ENCODE data around the gene SELENOT. TPM values are rescaled to one million over a fixed set of nuclear protein-coding genes. Genes with fewer than 3 reads are reported as not detected.
"Not testable (repeated sequence)": the region's sequence is repeated elsewhere in the genome, so short reads cannot be mapped to it uniquely, and the experiment has no call there.

Gene SELENOT
- total and polyA plus RNA-seq, 2 experiments from 2014 or later, result 69.3 to 199 TPM

- TF ChIP-seq CTCF (IDR thresholded peaks at IDR 0.05; ENCODE audit: low read depth, low read length), result no peak
- H3K27ac ChIP-seq, result no peak overlapping the region
- no peak overlapping the region for H3K4me3 ChIP-seq
- no peaks in the 10 kb centered on the region for H3K27me3 ChIP-seq
- H3K4me1 ChIP-seq (ENCODE audit: low read depth), result no peaks in the 10 kb centered on the region
- H3K36me3 ChIP-seq, result peaks cover 12% of the 10 kb centered on the region
- DNase-seq (ENCODE audit: low read depth in 1 of 2, low spot score in 1 of 2), result no peak
- H3K9me3 ChIP-seq (ENCODE audit: low read depth), result no peaks in the 10 kb centered on the region
Measured at GRCh38 chr3:150620002-150620689, 17.0 kb downstream of the SELENOT start.

- H3K36me3 ChIP-seq, result peaks cover 33% of the 10 kb centered on the region
Measured at GRCh38 chr3:150622955-150623354, 19.8 kb downstream of the SELENOT start.

GRCh38 chr3:150623945-150624344, 20.8 kb downstream of the SELENOT start:
- TF ChIP-seq CTCF (IDR thresholded peaks at IDR 0.05; ENCODE audit: low read depth, low read length), result no peak
- Histone ChIP-seq H3K4me1 (ENCODE audit: low read depth) (no peaks in the 10 kb centered on the region), H3K9me3 (ENCODE audit: low read depth) (no peaks in the 10 kb centered on the region), H3K27me3 (no peaks in the 10 kb centered on the region), H3K4me3 (no peak overlapping the region), H3K36me3 (peaks cover 29% of the 10 kb centered on the region), H3K27ac (no peak overlapping the region)
- DNase-seq (ENCODE audit: low read depth in 1 of 2, low spot score in 1 of 2), result no peak

More at GRCh38 chr3:150622955-150623354, 19.8 kb downstream of the SELENOT start:
- not testable (repeated sequence) for H3K27ac ChIP-seq; H3K27me3 ChIP-seq; H3K4me3 ChIP-seq; H3K9me3 ChIP-seq (ENCODE audit: low read depth); DNase-seq (ENCODE audit: low read depth in 1 of 2, low spot score in 1 of 2); H3K4me1 ChIP-seq (ENCODE audit: low read depth)

GRCh38 chr3:150626148-150626930, 23.2 kb downstream of the SELENOT start:
- DNase-seq (ENCODE audit: low read depth in 1 of 2, low spot score in 1 of 2), result no peak
- no peak for TF ChIP-seq CTCF (IDR thresholded peaks at IDR 0.05; ENCODE audit: low read depth, low read length)
- Histone ChIP-seq H3K4me3 (no peak overlapping the region), H3K36me3 (peaks cover 35% of the 10 kb centered on the region), H3K4me1 (ENCODE audit: low read depth) (no peaks in the 10 kb centered on the region), H3K27me3 (no peaks in the 10 kb centered on the region), H3K27ac (no peak overlapping the region), H3K9me3 (ENCODE audit: low read depth) (no peaks in the 10 kb centered on the region)

GRCh38 chr3:150627557-150627956, 24.4 kb downstream of the SELENOT start:
- Histone ChIP-seq H3K36me3 (peaks cover 35% of the 10 kb centered on the region), H3K4me3 (no peak overlapping the region), H3K27ac (no peak overlapping the region), H3K27me3 (no peaks in the 10 kb centered on the region), H3K9me3 (ENCODE audit: low read depth) (no peaks in the 10 kb centered on the region), H3K4me1 (ENCODE audit: low read depth) (no peaks in the 10 kb centered on the region)
- peak; percentile 14 to 81 for DNase-seq (ENCODE audit: low read depth in 1 of 2, low spot score in 1 of 2)
- TF ChIP-seq CTCF (IDR thresholded peaks at IDR 0.05; ENCODE audit: low read depth, low read length), result no peak

Measured in cardiac muscle cell (in vitro differentiated cells and primary cell).